Measurements from ENCODE around the gene OSTN. TPM values are rescaled to one million over a fixed set of nuclear protein-coding genes. Genes with fewer than 3 reads are reported as not detected.

The OSTN gene
- total and polyA plus RNA-seq, 9 of the 15 experiments (the other 6 are each of a cell fraction or from before 2014, with no cell fraction given): not detected

GRCh38 chr3:191255156-191255555 lies 56.1 kb downstream of the OSTN start:
- no peak for DNase-seq (ENCODE audit: extremely low read depth in 1 of 4, low spot score in 3 of 4)
- H4K20me1 ChIP-seq (replicated peaks; ENCODE audit: control insufficient read depth, insufficient read depth, low read length): no peaks in the 10 kb centered on the region
- H3K4me1 ChIP-seq (replicated peaks in 1 of 2; ENCODE audit: control insufficient read depth in 2 of 2, insufficient read depth in 2 of 2, low read length in 2 of 2): no peaks in the 10 kb centered on the region
- POLR2A ChIA-PET: interaction anchor here (1.0 kb wide), 1 partner anchor 17 kb away, joined by 3 read pairs; no protein-coding TSS in a partner anchor
- CTCF ChIA-PET (ENCODE audit: low intra/inter-chr PET ratio): no interaction called here
- H3K9me3 ChIP-seq (replicated peaks; ENCODE audit: control insufficient read depth, insufficient read depth, low read depth, low read length): no peaks in the 10 kb centered on the region
- no peak overlapping the region for H3K4me2 ChIP-seq (ENCODE audit: insufficient read depth, low read length)
- no peak for ATAC-seq
- in situ Hi-C loops (cut with MboI) (no loop called here), intact Hi-C loops (cut with micrococcal nuclease) (loop anchor here (5.0 kb wide), 1 partner anchor 127 kb away; no protein-coding TSS in a partner anchor)
- no peaks in the 10 kb centered on the region for H3K9me1 ChIP-seq (ENCODE audit: control insufficient read depth, insufficient read depth, low read length)
- TF ChIP-seq NBN (IDR thresholded peaks at IDR 0.05; ENCODE audit: low read depth): no peak
- no peak for TF ChIP-seq RBM15 (IDR thresholded peaks at IDR 0.05; ENCODE audit: insufficient read depth, low read length)
- no peak for TF ChIP-seq PRDM10 (IDR thresholded peaks at IDR 0.05; ENCODE audit: partially characterized antibody)
- no peak for TF ChIP-seq HEY1 (CRISPR knock-in tag; IDR thresholded peaks at IDR 0.05; ENCODE audit: borderline replicate concordance)
- TF ChIP-seq RFX5 (IDR thresholded peaks at IDR 0.05; ENCODE audit: low read depth, low read length): no peak
- no peak overlapping the region for H3K9ac ChIP-seq (ENCODE audit: insufficient read depth in 1 of 2, low read depth in 2 of 2, low read length in 2 of 2)
- 3% methylated on average over 5 of the region's 5 CpGs for WGBS (ENCODE audit: insufficient coverage, low coverage, missing lambda C conversion rate)
- no TSS peak for BruUV-seq (replicated peaks)
- no peaks in the 10 kb centered on the region for H3K36me3 ChIP-seq (ENCODE audit: control insufficient read depth, insufficient read depth, low read length)
- no peaks in the 10 kb centered on the region; a peak in 1 of 5 replicates for H3K27me3 ChIP-seq (ENCODE audit: control insufficient read depth in 2 of 2, insufficient read depth in 2 of 2, low read length in 2 of 2)
- no peak overlapping the region for H3K27ac ChIP-seq (ENCODE audit: extremely low read depth, low read depth, low read length)
- no peak for FAIRE-seq
- H2AFZ ChIP-seq (ENCODE audit: low read depth, low read length): no peak overlapping the region
- no peaks in the 10 kb centered on the region for H3K79me2 ChIP-seq (ENCODE audit: control insufficient read depth, insufficient read depth, low read length)
- H3K4me3 ChIP-seq: no peak overlapping the region

Data from K562 (cell line).